HCT116 (cell line): ENCODE measurements around the gene CRYGA. TPM values are rescaled to one million over a fixed set of nuclear protein-coding genes. Genes with fewer than 3 reads are reported as not detected.

ENCODE experiments used
- ATAC-seq: fragments of 200-7000 bp; cut with Tn5 transposase; 2 replicates; pipeline ENCODE4 v1.9.1; 2020; ENCODE audit warnings: mild to moderate bottlenecking, moderate library complexity
- BruUV-seq: library from RNA; stranded (reverse); fragments of 400-500 nt; replicated peaks from 2 replicates; lab custom pipeline; 2021; lab: Mats Ljungman, UMichigan
- CTCF ChIA-PET: fragments of 300-600 bp; sonication (Branson Sonifier 250); formaldehyde crosslinking; loops from one replicate; lab custom pipeline; 2021; ENCODE audit warnings: antibody characterized with exemption; lab: Charles Lee
- POLR2A ChIA-PET: fragments of 300-600, 350-600 bp; sonication (Branson Sonifier 250); formaldehyde crosslinking; loops from one replicate; lab custom pipeline; 2021; ENCODE audit warnings: antibody characterized with exemption; lab: Charles Lee
- RAD21 ChIA-PET, 2 experiments: fragments of 300-600 bp; sonication (Branson Sonifier 250); formaldehyde crosslinking; loops; one replicate each; lab custom pipeline; 2023; ENCODE audit warnings: low total read pairs in 2 of 2; ENCODE audit not compliant: uncharacterized antibody in 2 of 2, unreplicated experiment in 2 of 2, low non-redundant PET in 1 of 2; lab: Charles Lee
- DNase-seq: peaks from one replicate; pipeline ENCODE4 v3.0.0-alpha.2; 2010; ENCODE audit warnings: low read depth, low spot score
- H2AFZ ChIP-seq: fragments of 200-600 bp; shearing (Covaris generic), sonication (generic); 2 replicates; pipeline ENCODE4 v1.6.1; 2017; ENCODE audit warnings: low read depth, mixed run types, mixed read lengths, antibody characterized with exemption, low read length; ENCODE audit not compliant: poor library complexity, severe bottlenecking
- H3K27ac ChIP-seq: 2 replicates; pipeline ENCODE4 v1.5.1; 2012; ENCODE audit warnings: low read depth, low read length
- H3K27me3 ChIP-seq: fragments of 200-600 bp; sonication (generic); 2 replicates; pipeline ENCODE4 v1.6.1; 2016; ENCODE audit warnings: mixed run types, low read length, mixed read lengths; ENCODE audit not compliant: insufficient read depth
- H3K36me3 ChIP-seq, 2 experiments: fragments of 200-500 bp in 1 of 2; fragments of 200-600 bp in 1 of 2; sonication (Bioruptor generic) in 1 of 2; sonication (generic) in 1 of 2; 2 replicates each; pipeline versions ENCODE4 v1.5.1 to v1.6.1; 2014 to 2016; ENCODE audit warnings: low read length in 2 of 2, inconsistent platforms in 1 of 2, mixed read lengths in 1 of 2, mixed run types in 1 of 2; ENCODE audit not compliant: insufficient read depth in 2 of 2, control insufficient read depth in 1 of 2
- H3K4me1 ChIP-seq, 2 experiments: fragments of 200-600 bp in 1 of 2; sonication (generic) in 1 of 2; 2 replicates each; pipeline versions ENCODE4 v1.5.1 to v1.6.1; 2012 to 2017; ENCODE audit warnings: low read length in 2 of 2, inconsistent platforms in 1 of 2, mild to moderate bottlenecking in 1 of 2, mixed read lengths in 1 of 2, mixed run types in 1 of 2, moderate library complexity in 1 of 2; ENCODE audit not compliant: insufficient read depth in 2 of 2, control insufficient read depth in 1 of 2
- H3K4me2 ChIP-seq: fragments of 200-600 bp; sonication (generic); 2 replicates; pipeline ENCODE4 v1.6.1; 2017; ENCODE audit warnings: mixed run types, low read length, mixed read lengths
- H3K4me3 ChIP-seq, 2 experiments: fragments of 200-600 bp in 1 of 2; sonication (generic) in 1 of 2; replicated peaks in 1 of 2; 2 replicates each; pipeline ENCODE4 v1.5.1; 2011 to 2016; ENCODE audit warnings: low read length in 2 of 2, control low read depth in 1 of 2, low read depth in 1 of 2, mild to moderate bottlenecking in 1 of 2, mixed read lengths in 1 of 2, mixed run types in 1 of 2
- H3K79me2 ChIP-seq: fragments of 200-600 bp; sonication (generic); 2 replicates; pipeline ENCODE4 v1.6.1; 2017; ENCODE audit warnings: mild to moderate bottlenecking, mixed run types, low read length, moderate library complexity, mixed read lengths; ENCODE audit not compliant: insufficient read depth
- H3K9ac ChIP-seq: fragments of 200-600 bp; sonication (generic); 2 replicates; pipeline ENCODE4 v1.6.1; 2016; ENCODE audit warnings: low read length, mixed read lengths
- H3K9me2 ChIP-seq: fragments of 200-600 bp; sonication (generic), shearing (Covaris generic); 2 replicates; pipeline ENCODE4 v1.6.1; 2017; ENCODE audit warnings: mixed run types, mild to moderate bottlenecking, moderate library complexity; ENCODE audit not compliant: insufficient read depth
- H3K9me3 ChIP-seq, 2 experiments: fragments of 200-500 bp in 1 of 2; fragments of 200-600 bp in 1 of 2; sonication (Bioruptor generic) in 1 of 2; sonication (generic) in 1 of 2; 2 replicates each; pipeline ENCODE4 v1.6.1; 2014 to 2017; ENCODE audit warnings: low read length in 2 of 2, mixed read lengths in 2 of 2, inconsistent platforms in 1 of 2, low read depth in 1 of 2, mild to moderate bottlenecking in 1 of 2, mixed run types in 1 of 2, moderate library complexity in 1 of 2; ENCODE audit not compliant: control insufficient read depth in 1 of 2, insufficient read depth in 1 of 2
- H4K20me1 ChIP-seq: fragments of 200-600 bp; sonication (generic), shearing (Covaris generic); 2 replicates; pipeline ENCODE4 v1.6.1; 2017; ENCODE audit warnings: mixed run types, mild to moderate bottlenecking, moderate library complexity; ENCODE audit not compliant: insufficient read depth
- CEBPB ChIP-seq: IDR thresholded peaks from 2 replicates; pipeline ENCODE4 v1.6.1; 2012; ENCODE audit warnings: low read depth
- EZH2 ChIP-seq: fragments of 200-600 bp; sonication (generic); IDR thresholded peaks from 2 replicates; pipeline ENCODE4 v1.6.1; 2017; ENCODE audit warnings: antibody characterized with exemption, mixed run types
- EZH2phosphoT487 ChIP-seq: fragments of 200-600 bp; IDR thresholded peaks from 2 replicates; pipeline ENCODE4 v1.6.1; 2018; ENCODE audit warnings: antibody characterized with exemption, borderline replicate concordance
- JUND ChIP-seq: IDR thresholded peaks from 2 replicates; pipeline ENCODE4 v1.6.1; 2012
- REST ChIP-seq: IDR thresholded peaks from 2 replicates; pipeline ENCODE4 v1.6.1; 2012; ENCODE audit warnings: low read depth
- SP1 ChIP-seq: IDR thresholded peaks from 2 replicates; pipeline ENCODE4 v1.6.1; 2012; ENCODE audit warnings: low read depth
- ZBTB33 ChIP-seq: IDR thresholded peaks from 2 replicates; pipeline ENCODE4 v1.6.1; 2011; ENCODE audit warnings: mild to moderate bottlenecking, low read length, moderate library complexity; ENCODE audit not compliant: insufficient replicate concordance; ENCODE audit errors: extremely low read depth
- ZFX ChIP-seq: fragments of 450-650 bp; IDR thresholded peaks from 2 replicates; pipeline ENCODE4 v1.6.1; 2017
- ZNF274 ChIP-seq: fragments of 200-500 bp; sonication (Bioruptor generic); IDR thresholded peaks from 2 replicates; pipeline ENCODE4 v1.6.1; 2014; ENCODE audit warnings: mild to moderate bottlenecking, low read depth, low read length, inconsistent platforms
- intact Hi-C: fragments of 100-400 bp; cut with micrococcal nuclease; formaldehyde crosslinking; loops from 2 replicates; pipeline ENCODE4 v1.10.0; 2022
- total RNA-seq: library from RNA; stranded (reverse); gene quantifications from one replicate; pipeline ENCODE4 v1.2.1, GENCODE V29; 2021; ENCODE audit not compliant: unreplicated experiment
- TF ChIP-seq, protein P1 (sequence below): IDR thresholded peaks from 2 replicates; pipeline ENCODE4 v1.6.1; 2012

The CRYGA gene
- total RNA-seq, 1 experiment from 2014 or later, result not detected

DNA sequence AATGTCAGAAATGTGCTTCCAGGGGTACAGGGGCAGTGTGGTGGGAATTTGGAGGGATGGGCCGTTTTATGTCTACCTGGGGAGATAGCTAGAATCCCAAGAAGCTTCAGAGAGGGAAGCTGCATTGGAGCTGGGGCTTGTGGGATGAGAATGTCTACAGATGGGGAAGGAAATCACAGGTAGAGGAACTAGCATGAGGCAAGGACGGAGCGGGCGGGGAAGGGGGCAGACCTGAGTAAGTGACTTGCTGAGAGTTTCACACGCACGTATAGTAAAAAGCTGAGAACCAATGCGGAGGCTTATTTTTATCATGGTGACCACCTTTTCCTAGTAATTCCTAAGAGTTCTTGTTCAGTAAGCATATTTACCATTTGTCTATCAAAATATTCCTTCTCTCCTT lies 20.1 kb upstream of the CRYGA start:
- ChIA-PET POLR2A (no interaction called here), CTCF (no interaction called here), RAD21 (no interaction called here)
- Histone ChIP-seq H3K4me2 (no peak overlapping the region), H3K9ac (no peak overlapping the region), H2AFZ (no peak overlapping the region), H3K36me3 (no peaks in the 10 kb centered on the region), H3K79me2 (no peaks in the 10 kb centered on the region), H3K9me3 (no peaks in the 10 kb centered on the region), H3K4me1 (peaks cover 6 to 9% of the 10 kb centered on the region in 2 experiments; a peak in 3 of 4 replicates), H3K27ac (no peak overlapping the region), H3K4me3 (no peak overlapping the region), H3K9me2 (no peaks in the 10 kb centered on the region), H4K20me1 (no peaks in the 10 kb centered on the region), H3K27me3 (no peaks in the 10 kb centered on the region)
- intact Hi-C loops, result no loop called here
- ATAC-seq (no peak), DNase-seq (no peak)
- BruUV-seq, result no TSS peak
- no peak for TF ChIP-seq ZBTB33
- TF ChIP-seq EZH2phosphoT487, result no peak
- no peak for TF ChIP-seq ZFX
- TF ChIP-seq CEBPB, result no peak
- TF ChIP-seq SP1, result no peak

- H2AFZ ChIP-seq, result no peak overlapping the region
Observed at GRCh38 chr2:208182835-208183234, 19.4 kb upstream of the CRYGA start.

More at GRCh38 chr2:208182835-208183234, 19.4 kb upstream of the CRYGA start:
- H3K27me3 ChIP-seq, result no peaks in the 10 kb centered on the region
- H3K27ac ChIP-seq, result no peak overlapping the region
- ChIA-PET RAD21 (no interaction called here), POLR2A (no interaction called here), CTCF (no interaction called here)
- H4K20me1 ChIP-seq, result no peaks in the 10 kb centered on the region
- no peaks in the 10 kb centered on the region for H3K79me2 ChIP-seq
- no TSS peak for BruUV-seq
- H3K4me3 ChIP-seq, result no peak overlapping the region
- no peak for TF ChIP-seq REST
- no peak for TF ChIP-seq ZNF274
- no peak for TF ChIP-seq ZFX
- TF ChIP-seq EZH2, result no peak
- no peak for TF ChIP-seq JUND
- TF ChIP-seq, protein P1, sequence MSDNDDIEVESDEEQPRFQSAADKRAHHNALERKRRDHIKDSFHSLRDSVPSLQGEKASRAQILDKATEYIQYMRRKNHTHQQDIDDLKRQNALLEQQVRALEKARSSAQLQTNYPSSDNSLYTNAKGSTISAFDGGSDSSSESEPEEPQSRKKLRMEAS, result no peak
- H3K9me3 ChIP-seq, result no peaks in the 10 kb centered on the region
- intact Hi-C loops, result no loop called here
- DNase-seq (no peak), ATAC-seq (no peak)
- no peaks in the 10 kb centered on the region for H3K36me3 ChIP-seq
- no peaks in the 10 kb centered on the region for H3K9me2 ChIP-seq
- peaks cover 6 to 15% of the 10 kb centered on the region in 2 experiments; a peak in 3 of 4 replicates for H3K4me1 ChIP-seq
- H3K4me2 ChIP-seq, result no peak overlapping the region
- H3K9ac ChIP-seq, result no peak overlapping the region
